GM23338 (cell line): ENCODE data around the gene ATXN3. TPM values are rescaled to one million over a fixed set of nuclear protein-coding genes. Genes with fewer than 3 reads are reported as not detected.

Experiments used
- ATAC-seq: fragments of 200-7000 bp; cut with Tn5 transposase; 3 replicates; pipeline ENCODE4 v1.9.1; 2020
- DNase-seq: peaks from one replicate; pipeline ENCODE4 v3.0.0-alpha.2; 2015; ENCODE audit warnings: low spot score
- H2AFZ ChIP-seq: fragments of 200-600 bp; sonication (generic); 2 replicates; pipeline ENCODE4 v1.8.0; 2016; ENCODE audit warnings: antibody characterized with exemption, mild to moderate bottlenecking, moderate library complexity
- H3F3A ChIP-seq: fragments of 200-600 bp; sonication (generic); replicated peaks from 2 replicates; pipeline ENCODE4 v1.8.0; 2017; ENCODE audit warnings: antibody characterized with exemption, mixed run types, low read depth
- H3K27ac ChIP-seq: fragments of 200-600 bp; sonication (generic); 2 replicates; pipeline ENCODE4 v1.6.1; 2016; ENCODE audit warnings: low read depth
- H3K27me3 ChIP-seq: fragments of 200-600 bp; sonication (generic); 2 replicates; pipeline ENCODE4 v1.8.0; 2016; ENCODE audit warnings: mild to moderate bottlenecking, mixed run types, moderate library complexity; ENCODE audit not compliant: insufficient read depth
- H3K36me3 ChIP-seq: fragments of 200-600 bp; sonication (generic); 2 replicates; pipeline ENCODE4 v1.8.0; 2016; ENCODE audit warnings: mild to moderate bottlenecking; ENCODE audit not compliant: insufficient read depth
- H3K4me1 ChIP-seq: fragments of 200-600 bp; sonication (generic); 2 replicates; pipeline ENCODE4 v1.8.0; 2016; ENCODE audit warnings: mild to moderate bottlenecking, moderate library complexity; ENCODE audit not compliant: insufficient read depth
- H3K4me2 ChIP-seq: fragments of 200-600 bp; sonication (generic); 2 replicates; pipeline ENCODE4 v1.7.1; 2017; ENCODE audit warnings: mixed run types
- H3K4me3 ChIP-seq: fragments of 200-600 bp; sonication (generic); 2 replicates; pipeline ENCODE4 v1.6.1; 2016; ENCODE audit warnings: mixed run types
- H3K79me2 ChIP-seq: fragments of 200-600 bp; sonication (generic); replicated peaks from 2 replicates; pipeline ENCODE4 v1.8.0; 2017; ENCODE audit warnings: mild to moderate bottlenecking; ENCODE audit not compliant: insufficient read depth
- H3K9me2 ChIP-seq: fragments of 200-600 bp; sonication (generic); 2 replicates; pipeline ENCODE4 v1.8.0; 2017; ENCODE audit not compliant: insufficient read depth
- H4K20me1 ChIP-seq: fragments of 200-600 bp; sonication (generic); replicated peaks from 2 replicates; pipeline ENCODE4 v1.8.0; 2017; ENCODE audit warnings: mild to moderate bottlenecking; ENCODE audit not compliant: insufficient read depth
- H3K27ac Mint-ChIP-seq: 2 replicates; pipeline ENCODE4 v1.8.0; 2020; ENCODE audit warnings: inconsistent platforms, mild to moderate bottlenecking, moderate library complexity, mixed read lengths
- H3K27me3 Mint-ChIP-seq: 3 replicates; pipeline ENCODE4 v1.8.0; 2022; ENCODE audit warnings: low read depth, mild to moderate bottlenecking, moderate library complexity, mixed read lengths, inconsistent platforms; ENCODE audit not compliant: insufficient read depth, poor library complexity
- H3K36me3 Mint-ChIP-seq: 3 replicates; pipeline ENCODE4 v1.8.0; 2021; ENCODE audit warnings: low read depth, mild to moderate bottlenecking, inconsistent platforms, moderate library complexity, mixed read lengths
- H3K4me1 Mint-ChIP-seq: 3 replicates; pipeline ENCODE4 v1.8.0; 2020; ENCODE audit warnings: mild to moderate bottlenecking, inconsistent platforms, mixed read lengths
- H3K4me3 Mint-ChIP-seq: 3 replicates; pipeline ENCODE4 v1.8.0; 2021; ENCODE audit warnings: moderate library complexity, mild to moderate bottlenecking, inconsistent platforms, mixed read lengths
- H3K9me3 Mint-ChIP-seq: 3 replicates; pipeline ENCODE4 v1.8.0; 2020; ENCODE audit warnings: moderate library complexity, mild to moderate bottlenecking, inconsistent platforms, mixed read lengths
- CREB1 ChIP-seq: fragments of 250-450 bp; sonication (Bioruptor Pico); IDR thresholded peaks from 2 replicates; pipeline ENCODE4 v1.5.0; 2020; ENCODE audit warnings: low read depth, mild to moderate bottlenecking, moderate library complexity
- EZH2 ChIP-seq: fragments of 200-600 bp; sonication (generic); IDR thresholded peaks from one replicate; pipeline ENCODE4 v1.8.0; 2017; ENCODE audit warnings: antibody characterized with exemption, mild to moderate bottlenecking, low read depth; ENCODE audit not compliant: unreplicated experiment
- EZH2phosphoT487 ChIP-seq: fragments of 200-600 bp; sonication (generic); IDR thresholded peaks from one replicate; pipeline ENCODE4 v1.8.1; 2018; ENCODE audit warnings: antibody characterized with exemption; ENCODE audit not compliant: unreplicated experiment
- JUNB ChIP-seq: IDR thresholded peaks from one replicate; pipeline ENCODE4 v1.6.1; 2016; ENCODE audit warnings: antibody characterized with exemption; ENCODE audit not compliant: unreplicated experiment
- NANOG ChIP-seq: IDR thresholded peaks from 2 replicates; pipeline ENCODE4 v1.6.1; 2016; ENCODE audit warnings: antibody characterized with exemption, borderline replicate concordance
- POLR2AphosphoS5 ChIP-seq: IDR thresholded peaks from 2 replicates; pipeline ENCODE4 v1.6.1; 2016; ENCODE audit warnings: antibody characterized with exemption, low read depth
- STAT1 ChIP-seq: IDR thresholded peaks from one replicate; pipeline ENCODE4 v1.6.1; 2016; ENCODE audit warnings: antibody characterized with exemption; ENCODE audit not compliant: unreplicated experiment
- ZNF114 ChIP-seq: fragments of 250-450 bp; sonication (Bioruptor Pico); IDR thresholded peaks from 2 replicates; pipeline ENCODE4 v1.5.0; 2020; ENCODE audit warnings: mild to moderate bottlenecking, moderate library complexity
- ZNF331 ChIP-seq: fragments of 250-450 bp; sonication (Bioruptor Pico); IDR thresholded peaks from 2 replicates; pipeline ENCODE4 v1.5.0; 2020; ENCODE audit warnings: low read depth, mild to moderate bottlenecking, moderate library complexity
- polyA plus RNA-seq: library from polyadenylated mRNA; unstranded; fragments of >200 nt; fragmentation: Nextera tagmentation; extraction: Ambion mirVana; gene quantifications from 2 replicates; pipeline ENCODE4 v1.2.1, GENCODE V29; 2016
- total RNA-seq: library from RNA; depleted of rRNA; stranded (reverse); fragments of >200 nt; shearing (Covaris generic); gene quantifications from 2 replicates; pipeline ENCODE4 v1.2.3, GENCODE V29; 2014
- TF ChIP-seq, protein P1 (sequence below), 2 experiments: fragments of 200-600 bp in 1 of 2; sonication (generic) in 1 of 2; conservative IDR thresholded peaks; 2 replicates each; pipeline versions ENCODE4 v1.5.1 to v1.6.1; 2016 to 2017; ENCODE audit warnings: antibody characterized with exemption in 2 of 2, low read depth in 2 of 2, mild to moderate bottlenecking in 2 of 2, moderate library complexity in 1 of 2
- TF ChIP-seq, protein P2 (sequence below): IDR thresholded peaks from 2 replicates; pipeline ENCODE4 v1.6.1; 2016; ENCODE audit warnings: antibody characterized with exemption
- TF ChIP-seq, protein P3 (sequence below): fragments of 250-450 bp; sonication (Bioruptor Pico); IDR thresholded peaks from 2 replicates; pipeline ENCODE4 v1.5.0; 2020; ENCODE audit warnings: mild to moderate bottlenecking, moderate library complexity
- TF ChIP-seq, protein P4 (sequence below): IDR thresholded peaks from one replicate; pipeline ENCODE4 v1.6.1; 2018; ENCODE audit warnings: antibody characterized with exemption; ENCODE audit not compliant: unreplicated experiment

Gene ATXN3
- total and polyA plus RNA-seq, 2 experiments from 2014 or later = 39.5 to 66.7 TPM

DNA sequence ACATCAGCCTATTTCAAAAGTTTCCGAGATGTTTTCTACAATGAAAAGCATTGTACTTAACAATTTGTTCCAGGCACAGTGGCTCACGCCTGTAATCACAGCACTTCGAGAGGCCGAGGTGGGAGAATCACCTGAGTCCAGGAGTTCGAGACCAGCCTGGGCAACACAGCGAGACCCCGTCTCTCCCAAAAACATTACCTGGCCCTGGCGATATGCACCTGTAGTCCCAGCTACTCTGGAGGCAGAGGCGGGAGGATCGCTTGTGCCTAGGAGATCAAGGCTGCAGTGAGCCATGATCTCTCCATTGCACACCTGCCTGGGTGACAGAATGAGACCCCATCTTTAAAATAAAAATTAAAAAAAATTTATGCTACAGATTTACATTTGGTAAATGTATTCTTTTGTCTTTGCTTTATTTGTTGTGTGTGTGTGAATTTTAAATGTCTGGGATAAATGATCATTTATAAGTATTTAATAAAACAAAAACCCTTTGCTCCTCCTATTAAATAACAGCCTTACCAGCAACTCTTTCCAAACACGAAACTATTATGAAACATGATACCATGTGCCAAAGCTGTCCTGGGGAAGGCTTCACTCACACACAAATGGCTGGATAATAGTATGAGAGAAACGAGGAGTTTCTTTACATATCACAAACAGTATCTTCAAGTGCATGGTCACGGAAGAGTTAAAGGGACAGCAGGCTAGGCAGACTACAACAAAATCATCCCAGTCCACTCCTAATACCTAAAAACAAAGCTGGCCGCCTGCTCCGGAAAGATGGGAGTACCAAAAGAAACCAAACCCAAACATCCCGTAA lies 1.1 kb downstream of the ATXN3 start:
- H2AFZ ChIP-seq = no peak overlapping the region
- H3K4me1 Mint-ChIP-seq = peaks cover 21% of the 10 kb centered on the region
- no peak for DNase-seq
- TF ChIP-seq, protein P1, sequence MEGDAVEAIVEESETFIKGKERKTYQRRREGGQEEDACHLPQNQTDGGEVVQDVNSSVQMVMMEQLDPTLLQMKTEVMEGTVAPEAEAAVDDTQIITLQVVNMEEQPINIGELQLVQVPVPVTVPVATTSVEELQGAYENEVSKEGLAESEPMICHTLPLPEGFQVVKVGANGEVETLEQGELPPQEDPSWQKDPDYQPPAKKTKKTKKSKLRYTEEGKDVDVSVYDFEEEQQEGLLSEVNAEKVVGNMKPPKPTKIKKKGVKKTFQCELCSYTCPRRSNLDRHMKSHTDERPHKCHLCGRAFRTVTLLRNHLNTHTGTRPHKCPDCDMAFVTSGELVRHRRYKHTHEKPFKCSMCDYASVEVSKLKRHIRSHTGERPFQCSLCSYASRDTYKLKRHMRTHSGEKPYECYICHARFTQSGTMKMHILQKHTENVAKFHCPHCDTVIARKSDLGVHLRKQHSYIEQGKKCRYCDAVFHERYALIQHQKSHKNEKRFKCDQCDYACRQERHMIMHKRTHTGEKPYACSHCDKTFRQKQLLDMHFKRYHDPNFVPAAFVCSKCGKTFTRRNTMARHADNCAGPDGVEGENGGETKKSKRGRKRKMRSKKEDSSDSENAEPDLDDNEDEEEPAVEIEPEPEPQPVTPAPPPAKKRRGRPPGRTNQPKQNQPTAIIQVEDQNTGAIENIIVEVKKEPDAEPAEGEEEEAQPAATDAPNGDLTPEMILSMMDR (conservative IDR thresholded peaks at IDR 0.05; ENCODE audit: low read depth in 2 of 2) = no peak
- TF ChIP-seq EZH2 = no peak
- no peak for TF ChIP-seq STAT1
- TF ChIP-seq CREB1 (CRISPR knock-in tag) = no peak
- TF ChIP-seq NANOG = no peak
- TF ChIP-seq EZH2phosphoT487 = no peak
- TF ChIP-seq, protein P2, sequence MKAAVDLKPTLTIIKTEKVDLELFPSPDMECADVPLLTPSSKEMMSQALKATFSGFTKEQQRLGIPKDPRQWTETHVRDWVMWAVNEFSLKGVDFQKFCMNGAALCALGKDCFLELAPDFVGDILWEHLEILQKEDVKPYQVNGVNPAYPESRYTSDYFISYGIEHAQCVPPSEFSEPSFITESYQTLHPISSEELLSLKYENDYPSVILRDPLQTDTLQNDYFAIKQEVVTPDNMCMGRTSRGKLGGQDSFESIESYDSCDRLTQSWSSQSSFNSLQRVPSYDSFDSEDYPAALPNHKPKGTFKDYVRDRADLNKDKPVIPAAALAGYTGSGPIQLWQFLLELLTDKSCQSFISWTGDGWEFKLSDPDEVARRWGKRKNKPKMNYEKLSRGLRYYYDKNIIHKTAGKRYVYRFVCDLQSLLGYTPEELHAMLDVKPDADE = no peak
- no peak for TF ChIP-seq ZNF331 (CRISPR knock-in tag)
- TF ChIP-seq, protein P3, sequence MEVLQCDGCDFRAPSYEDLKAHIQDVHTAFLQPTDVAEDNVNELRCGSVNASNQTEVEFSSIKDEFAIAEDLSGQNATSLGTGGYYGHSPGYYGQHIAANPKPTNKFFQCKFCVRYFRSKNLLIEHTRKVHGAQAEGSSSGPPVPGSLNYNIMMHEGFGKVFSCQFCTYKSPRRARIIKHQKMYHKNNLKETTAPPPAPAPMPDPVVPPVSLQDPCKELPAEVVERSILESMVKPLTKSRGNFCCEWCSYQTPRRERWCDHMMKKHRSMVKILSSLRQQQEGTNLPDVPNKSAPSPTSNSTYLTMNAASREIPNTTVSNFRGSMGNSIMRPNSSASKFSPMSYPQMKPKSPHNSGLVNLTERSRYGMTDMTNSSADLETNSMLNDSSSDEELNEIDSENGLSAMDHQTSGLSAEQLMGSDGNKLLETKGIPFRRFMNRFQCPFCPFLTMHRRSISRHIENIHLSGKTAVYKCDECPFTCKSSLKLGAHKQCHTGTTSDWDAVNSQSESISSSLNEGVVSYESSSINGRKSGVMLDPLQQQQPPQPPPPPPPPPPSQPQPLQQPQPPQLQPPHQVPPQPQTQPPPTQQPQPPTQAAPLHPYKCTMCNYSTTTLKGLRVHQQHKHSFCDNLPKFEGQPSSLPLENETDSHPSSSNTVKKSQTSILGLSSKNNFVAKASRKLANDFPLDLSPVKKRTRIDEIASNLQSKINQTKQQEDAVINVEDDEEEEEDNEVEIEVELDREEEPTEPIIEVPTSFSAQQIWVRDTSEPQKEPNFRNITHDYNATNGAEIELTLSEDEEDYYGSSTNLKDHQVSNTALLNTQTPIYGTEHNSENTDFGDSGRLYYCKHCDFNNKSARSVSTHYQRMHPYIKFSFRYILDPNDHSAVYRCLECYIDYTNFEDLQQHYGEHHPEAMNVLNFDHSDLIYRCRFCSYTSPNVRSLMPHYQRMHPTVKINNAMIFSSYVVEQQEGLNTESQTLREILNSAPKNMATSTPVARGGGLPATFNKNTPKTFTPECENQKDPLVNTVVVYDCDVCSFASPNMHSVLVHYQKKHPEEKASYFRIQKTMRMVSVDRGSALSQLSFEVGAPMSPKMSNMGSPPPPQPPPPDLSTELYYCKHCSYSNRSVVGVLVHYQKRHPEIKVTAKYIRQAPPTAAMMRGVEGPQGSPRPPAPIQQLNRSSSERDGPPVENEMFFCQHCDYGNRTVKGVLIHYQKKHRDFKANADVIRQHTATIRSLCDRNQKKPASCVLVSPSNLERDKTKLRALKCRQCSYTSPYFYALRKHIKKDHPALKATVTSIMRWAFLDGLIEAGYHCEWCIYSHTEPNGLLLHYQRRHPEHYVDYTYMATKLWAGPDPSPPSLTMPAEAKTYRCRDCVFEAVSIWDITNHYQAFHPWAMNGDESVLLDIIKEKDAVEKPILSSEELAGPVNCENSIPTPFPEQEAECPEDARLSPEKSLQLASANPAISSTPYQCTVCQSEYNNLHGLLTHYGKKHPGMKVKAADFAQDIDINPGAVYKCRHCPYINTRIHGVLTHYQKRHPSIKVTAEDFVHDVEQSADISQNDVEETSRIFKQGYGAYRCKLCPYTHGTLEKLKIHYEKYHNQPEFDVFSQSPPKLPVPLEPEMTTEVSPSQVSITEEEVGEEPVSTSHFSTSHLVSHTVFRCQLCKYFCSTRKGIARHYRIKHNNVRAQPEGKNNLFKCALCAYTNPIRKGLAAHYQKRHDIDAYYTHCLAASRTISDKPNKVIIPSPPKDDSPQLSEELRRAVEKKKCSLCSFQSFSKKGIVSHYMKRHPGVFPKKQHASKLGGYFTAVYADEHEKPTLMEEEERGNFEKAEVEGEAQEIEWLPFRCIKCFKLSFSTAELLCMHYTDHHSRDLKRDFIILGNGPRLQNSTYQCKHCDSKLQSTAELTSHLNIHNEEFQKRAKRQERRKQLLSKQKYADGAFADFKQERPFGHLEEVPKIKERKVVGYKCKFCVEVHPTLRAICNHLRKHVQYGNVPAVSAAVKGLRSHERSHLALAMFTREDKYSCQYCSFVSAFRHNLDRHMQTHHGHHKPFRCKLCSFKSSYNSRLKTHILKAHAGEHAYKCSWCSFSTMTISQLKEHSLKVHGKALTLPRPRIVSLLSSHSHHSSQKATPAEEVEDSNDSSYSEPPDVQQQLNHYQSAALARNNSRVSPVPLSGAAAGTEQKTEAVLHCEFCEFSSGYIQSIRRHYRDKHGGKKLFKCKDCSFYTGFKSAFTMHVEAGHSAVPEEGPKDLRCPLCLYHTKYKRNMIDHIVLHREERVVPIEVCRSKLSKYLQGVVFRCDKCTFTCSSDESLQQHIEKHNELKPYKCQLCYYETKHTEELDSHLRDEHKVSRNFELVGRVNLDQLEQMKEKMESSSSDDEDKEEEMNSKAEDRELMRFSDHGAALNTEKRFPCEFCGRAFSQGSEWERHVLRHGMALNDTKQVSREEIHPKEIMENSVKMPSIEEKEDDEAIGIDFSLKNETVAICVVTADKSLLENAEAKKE (CRISPR knock-in tag) = no peak
- TF ChIP-seq POLR2AphosphoS5 = no peak
- TF ChIP-seq, protein P4, sequence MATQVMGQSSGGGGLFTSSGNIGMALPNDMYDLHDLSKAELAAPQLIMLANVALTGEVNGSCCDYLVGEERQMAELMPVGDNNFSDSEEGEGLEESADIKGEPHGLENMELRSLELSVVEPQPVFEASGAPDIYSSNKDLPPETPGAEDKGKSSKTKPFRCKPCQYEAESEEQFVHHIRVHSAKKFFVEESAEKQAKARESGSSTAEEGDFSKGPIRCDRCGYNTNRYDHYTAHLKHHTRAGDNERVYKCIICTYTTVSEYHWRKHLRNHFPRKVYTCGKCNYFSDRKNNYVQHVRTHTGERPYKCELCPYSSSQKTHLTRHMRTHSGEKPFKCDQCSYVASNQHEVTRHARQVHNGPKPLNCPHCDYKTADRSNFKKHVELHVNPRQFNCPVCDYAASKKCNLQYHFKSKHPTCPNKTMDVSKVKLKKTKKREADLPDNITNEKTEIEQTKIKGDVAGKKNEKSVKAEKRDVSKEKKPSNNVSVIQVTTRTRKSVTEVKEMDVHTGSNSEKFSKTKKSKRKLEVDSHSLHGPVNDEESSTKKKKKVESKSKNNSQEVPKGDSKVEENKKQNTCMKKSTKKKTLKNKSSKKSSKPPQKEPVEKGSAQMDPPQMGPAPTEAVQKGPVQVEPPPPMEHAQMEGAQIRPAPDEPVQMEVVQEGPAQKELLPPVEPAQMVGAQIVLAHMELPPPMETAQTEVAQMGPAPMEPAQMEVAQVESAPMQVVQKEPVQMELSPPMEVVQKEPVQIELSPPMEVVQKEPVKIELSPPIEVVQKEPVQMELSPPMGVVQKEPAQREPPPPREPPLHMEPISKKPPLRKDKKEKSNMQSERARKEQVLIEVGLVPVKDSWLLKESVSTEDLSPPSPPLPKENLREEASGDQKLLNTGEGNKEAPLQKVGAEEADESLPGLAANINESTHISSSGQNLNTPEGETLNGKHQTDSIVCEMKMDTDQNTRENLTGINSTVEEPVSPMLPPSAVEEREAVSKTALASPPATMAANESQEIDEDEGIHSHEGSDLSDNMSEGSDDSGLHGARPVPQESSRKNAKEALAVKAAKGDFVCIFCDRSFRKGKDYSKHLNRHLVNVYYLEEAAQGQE = no peak
- no peak for TF ChIP-seq ZNF114
- no peak for TF ChIP-seq JUNB
- peaks cover 5% of the 10 kb centered on the region for H4K20me1 ChIP-seq
- H3K27ac Mint-ChIP-seq = no peak overlapping the region; the same call in 1 of the 2 replicates
- H3K9me2 ChIP-seq = no peaks in the 10 kb centered on the region
- peaks cover 3% of the 10 kb centered on the region for H3K27me3 Mint-ChIP-seq
- no peaks in the 10 kb centered on the region for H3K36me3 Mint-ChIP-seq
- no peaks in the 10 kb centered on the region for H3K36me3 ChIP-seq
- H3K27ac ChIP-seq = 0 out of 2 replicates have a peak overlapping the region, but pooled peaks have one; percentile 77
- peak overlapping the region; percentile 94 for H3K4me3 ChIP-seq
- no peak for ATAC-seq
- H3K4me3 Mint-ChIP-seq = peak overlapping the region; percentile 96
- H3K79me2 ChIP-seq = peaks cover 59% of the 10 kb centered on the region
- no peaks in the 10 kb centered on the region for H3K27me3 ChIP-seq
- H3K4me1 ChIP-seq = peaks cover 5% of the 10 kb centered on the region
- H3K4me2 ChIP-seq = peak overlapping the region; percentile 95
- H3K9me3 Mint-ChIP-seq = no peaks in the 10 kb centered on the region; the same call in 2 of the 3 replicates
- H3F3A ChIP-seq = peaks cover 8% of the 10 kb centered on the region
